Adipose tissue (tissue), 3 donors: ENCODE results near the gene KRT7. TPM values are rescaled to one million over a fixed set of nuclear protein-coding genes. Genes with fewer than 3 reads are reported as not detected.
"Not testable (repeated sequence)": the region's sequence is repeated elsewhere in the genome, so short reads cannot be mapped to it uniquely, and the experiment has no call there.

Source experiments
- H3K27ac ChIP-seq: one replicate; pipeline ENCODE4 v1.5.1; 2013; ENCODE audit warnings: low read depth, low read length
- WGBS, 3 donors: extraction: QIAGEN DNeasy Blood & Tissue Kit; methylation state at CpG; one replicate each; pipeline ENCODE4 v1.1.7; 2013; 5-methylcytosine and 5-hydroxymethylcytosine counted together
- polyA plus RNA-seq, 3 donors: library from polyadenylated mRNA; stranded (reverse); fragments of 200-250 nt; gene quantifications; one replicate each; pipeline ENCODE4 v1.2.3, GENCODE V29; 2013
- donor health status: healthy with polysubstance abuse.
- donor health status: Bipolar disorder and iron deficiency.
- donor health status: healthy.

Gene KRT7
- polyA plus RNA-seq, 3 donors: 9.5 to 51.5 (median 18.1) TPM

GRCh38 chr12:52280796-52281560 is 47.9 kb downstream of the KRT7 start:
- H3K27ac ChIP-seq: peak overlapping the region; percentile 73
- WGBS, 3 donors: 68 to 72% (median 70%) methylated on average over 4 of the region's 4 CpGs

- no peak overlapping the region for H3K27ac ChIP-seq
- 67 to 85% (median 68%) methylated on average over 4 of the region's 4 CpGs for WGBS, 3 donors
Measured at GRCh38 chr12:52284562-52285171, 51.6 kb downstream of the KRT7 start.

- no peak overlapping the region for H3K27ac ChIP-seq
- 88 to 94% (median 92%) methylated on average over 2 of the region's 2 CpGs for WGBS, 3 donors
Measured at GRCh38 chr12:52285172-52285745, 52.2 kb downstream of the KRT7 start.

DNA sequence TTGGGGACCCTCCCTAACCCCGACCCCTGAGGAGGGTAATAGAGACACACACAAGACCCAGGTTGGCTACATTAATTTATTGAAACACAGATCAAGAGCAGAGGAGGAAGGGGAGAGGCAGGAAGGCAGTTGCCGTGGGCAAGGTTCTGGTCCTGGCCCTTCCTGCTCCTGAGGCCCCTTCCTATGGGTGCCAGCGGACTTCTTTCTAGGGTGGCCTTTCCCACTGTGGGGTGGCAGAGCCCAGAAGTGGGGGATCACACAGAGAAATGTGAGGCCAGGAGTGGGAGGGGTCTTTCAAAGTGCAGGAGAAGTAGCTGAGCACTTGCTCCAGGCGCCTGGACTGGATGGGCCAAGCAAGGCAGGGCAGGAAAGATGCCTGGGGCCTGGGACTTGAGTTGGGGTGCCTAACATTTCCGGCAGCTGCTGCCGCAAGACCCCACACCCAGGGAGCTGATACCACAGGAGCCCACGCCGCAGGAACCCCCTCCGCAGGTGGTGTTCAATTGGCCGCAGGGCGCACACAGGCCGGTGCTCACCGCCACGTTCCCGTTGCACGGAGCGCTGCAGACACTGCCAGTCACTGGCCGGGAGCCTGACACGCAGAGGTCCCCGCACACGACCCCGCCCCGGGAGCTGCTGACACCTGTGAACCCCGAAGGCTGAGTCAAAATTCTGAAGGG is 52.9 kb downstream of the KRT7 start:
- no peak overlapping the region for H3K27ac ChIP-seq
- 89 to 93% (median 91%) methylated on average over 24 of the region's 24 CpGs for WGBS, 3 donors

- not testable (repeated sequence) for H3K27ac ChIP-seq
- WGBS, 3 donors: 82 to 91% (median 89%) methylated on average over 17 to 21 of the region's 21 CpGs
Measured at GRCh38 chr12:52286857-52287785, 54.1 kb downstream of the KRT7 start.

DNA sequence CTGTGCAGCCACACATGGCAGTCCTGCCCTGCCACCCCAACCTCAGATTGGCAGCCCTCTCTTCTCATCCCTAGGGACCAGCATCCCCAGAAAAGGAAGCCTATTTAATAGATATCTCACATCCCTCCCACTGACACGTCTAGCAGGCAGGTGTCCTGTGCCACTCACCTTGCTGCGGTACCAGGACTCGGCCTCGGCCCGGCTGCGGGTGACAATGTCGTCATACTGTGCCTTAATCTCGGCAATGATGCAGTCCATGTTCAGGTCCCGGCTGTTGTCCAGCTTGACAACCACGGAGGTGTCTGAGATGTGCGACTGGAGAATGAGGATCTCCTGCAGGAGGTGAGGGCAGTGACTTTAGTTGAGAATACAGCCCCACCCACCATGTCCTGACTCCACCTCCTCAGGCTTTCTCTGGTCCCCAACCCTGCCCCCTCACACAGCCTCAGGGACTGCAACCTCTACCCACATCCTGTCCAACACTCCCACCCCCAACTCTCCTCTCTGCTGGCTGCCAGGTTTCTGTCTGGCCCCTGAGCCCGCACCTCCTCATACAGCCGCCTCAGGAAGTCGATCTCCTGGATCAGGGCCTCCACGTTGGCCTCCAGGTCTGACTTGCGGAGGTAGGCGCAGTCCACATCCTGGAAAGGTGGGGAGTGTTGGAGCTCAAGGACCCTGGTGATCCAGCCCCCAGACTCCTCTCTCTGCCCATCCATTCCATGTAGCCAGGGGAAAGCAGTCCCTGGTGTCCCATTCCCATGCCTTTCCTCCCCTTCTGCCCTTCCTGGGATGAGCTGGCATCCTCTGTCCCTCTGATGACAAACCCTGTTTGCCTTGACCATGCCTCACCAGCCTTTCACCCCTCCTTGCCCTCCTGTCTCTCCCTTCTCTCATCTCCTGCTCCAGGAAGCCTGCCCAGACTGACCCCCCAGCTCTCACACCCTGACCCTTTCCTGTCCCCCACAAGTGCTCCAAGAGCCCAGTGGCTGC is 55.1 kb downstream of the KRT7 start:
- not testable (repeated sequence) for H3K27ac ChIP-seq
- 68 to 88% (median 69%) methylated on average over 17 of the region's 17 CpGs for WGBS, 3 donors

GRCh38 chr12:52290483-52291134 is 57.6 kb downstream of the KRT7 start:
- not testable (repeated sequence) for H3K27ac ChIP-seq
- WGBS, 3 donors: no CpG with 5 or more reads among the region's 5 CpGs

DNA sequence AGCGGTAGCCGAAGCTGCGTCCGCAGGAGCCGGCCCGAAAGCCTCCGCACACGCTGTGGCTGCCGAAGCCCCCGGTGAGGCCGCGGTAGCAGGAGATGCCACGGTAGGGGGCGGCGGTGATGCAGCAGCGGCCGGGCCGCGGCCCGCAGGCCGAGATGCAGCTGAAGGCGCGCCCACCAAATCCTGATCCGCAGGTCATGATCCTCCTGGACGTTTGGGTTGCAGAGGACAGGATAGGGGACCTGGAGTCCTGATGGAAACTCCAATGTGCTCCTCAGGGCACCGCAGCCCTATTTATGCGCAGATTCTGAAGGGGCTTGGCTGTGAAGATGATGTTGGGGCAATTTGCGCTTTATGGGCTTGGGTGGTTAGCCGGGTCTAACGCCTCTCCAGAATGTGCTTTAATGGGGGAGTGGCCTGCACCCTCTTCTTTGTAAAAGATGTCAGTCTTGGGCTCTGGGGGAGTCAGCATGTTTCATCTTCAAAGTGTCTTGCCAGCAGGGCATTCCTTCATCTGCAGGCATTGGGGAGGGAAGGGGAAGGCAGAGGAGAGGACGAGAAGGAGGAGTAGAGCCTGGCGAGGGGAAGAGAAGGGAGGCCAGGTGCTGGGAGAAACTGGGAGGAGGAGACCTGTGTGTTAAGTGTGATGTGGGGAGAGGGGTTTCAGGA is 58.4 kb downstream of the KRT7 start, which contains the start of gene KRT81:
TSS of gene KRT81 (minus strand) at position 268 of the 669 bp plus-strand sequence. CDS start at position 199, 69 bp downstream.
- H3K27ac ChIP-seq: no peak within 1 kb of the TSS
- WGBS, 3 donors: 52 to 60% (median 57%) methylated on average over 17 to 24 of the region's 32 CpGs

GRCh38 chr12:52293926-52294325 is 60.9 kb downstream of the KRT7 start:
- 88 to 100% (median 89%) methylated on average over 1 of the region's 1 CpG for WGBS, 3 donors
- no peak overlapping the region for H3K27ac ChIP-seq

- 19 to 35% (median 31%) methylated on average over 1 of the region's 1 CpG for WGBS, 3 donors
- H3K27ac ChIP-seq: no peak overlapping the region
Measured at GRCh38 chr12:52294803-52295202, 61.8 kb downstream of the KRT7 start.

- 74 to 80% (median 77%) methylated on average over 1 of the region's 1 CpG for WGBS, 3 donors
- no peak overlapping the region for H3K27ac ChIP-seq
Measured at GRCh38 chr12:52295663-52296062, 62.6 kb downstream of the KRT7 start.

GRCh38 chr12:52296572-52297215 is 63.7 kb downstream of the KRT7 start:
- no peak overlapping the region for H3K27ac ChIP-seq
- 90 to 93% (median 92%) methylated on average over 5 of the region's 5 CpGs for WGBS, 3 donors
